ENCODE data around the gene KMO.

KMO gene

GRCh38 chr1:241589521-241589920 is 57.3 kb downstream of the KMO start:
- no peaks in the 10 kb centered on the region for H3K9me3 Mint-ChIP-seq
- no peaks in the 10 kb centered on the region for H3K4me1 Mint-ChIP-seq
- peaks cover 1% of the 10 kb centered on the region for H3K36me3 Mint-ChIP-seq (ENCODE audit: insufficient read depth)
- no peak overlapping the region for H3K4me3 Mint-ChIP-seq
- no peak for DNase-seq (ENCODE audit: low spot score in 2 of 2)
- H3K27me3 Mint-ChIP-seq, result no peaks in the 10 kb centered on the region
- ATAC-seq (replicated peaks; ENCODE audit: extremely low read depth, poor library complexity, severe bottlenecking), result no peak
- no peak overlapping the region for H3K27ac Mint-ChIP-seq (ENCODE audit: low read depth)

GRCh38 chr1:241590719-241591118 is 58.5 kb downstream of the KMO start:
- H3K4me1 Mint-ChIP-seq, result no peaks in the 10 kb centered on the region
- no peaks in the 10 kb centered on the region for H3K27me3 Mint-ChIP-seq
- ATAC-seq (replicated peaks; ENCODE audit: extremely low read depth, poor library complexity, severe bottlenecking) (no peak), DNase-seq (ENCODE audit: low spot score in 2 of 2) (no peak)
- H3K9me3 Mint-ChIP-seq, result no peaks in the 10 kb centered on the region
- H3K27ac Mint-ChIP-seq (ENCODE audit: low read depth), result no peak overlapping the region
- peaks cover 1% of the 10 kb centered on the region for H3K36me3 Mint-ChIP-seq (ENCODE audit: insufficient read depth)
- H3K4me3 Mint-ChIP-seq, result no peak overlapping the region

- ATAC-seq (replicated peaks; ENCODE audit: extremely low read depth, poor library complexity, severe bottlenecking) (no peak), DNase-seq (ENCODE audit: low spot score in 2 of 2) (no peak)
- Mint-ChIP-seq H3K4me3 (no peak overlapping the region), H3K4me1 (no peaks in the 10 kb centered on the region), H3K27me3 (no peaks in the 10 kb centered on the region), H3K9me3 (no peaks in the 10 kb centered on the region), H3K27ac (ENCODE audit: low read depth) (no peak overlapping the region), H3K36me3 (ENCODE audit: insufficient read depth) (peaks cover 3% of the 10 kb centered on the region)
Measured at GRCh38 chr1:241591317-241591716, 59.1 kb downstream of the KMO start.

GRCh38 chr1:241591736-241592135 is 59.6 kb downstream of the KMO start:
- H3K9me3 Mint-ChIP-seq, result no peaks in the 10 kb centered on the region
- no peak overlapping the region for H3K4me3 Mint-ChIP-seq
- no peak overlapping the region for H3K27ac Mint-ChIP-seq (ENCODE audit: low read depth)
- H3K36me3 Mint-ChIP-seq (ENCODE audit: insufficient read depth), result peaks cover 4% of the 10 kb centered on the region
- ATAC-seq (replicated peaks; ENCODE audit: extremely low read depth, poor library complexity, severe bottlenecking) (no peak), DNase-seq (ENCODE audit: low spot score in 2 of 2) (no peak)
- no peaks in the 10 kb centered on the region for H3K4me1 Mint-ChIP-seq
- no peaks in the 10 kb centered on the region for H3K27me3 Mint-ChIP-seq

GRCh38 chr1:241592273-241592958 is 60.2 kb downstream of the KMO start:
- no peak overlapping the region for H3K4me3 Mint-ChIP-seq
- peaks cover 5% of the 10 kb centered on the region for H3K36me3 Mint-ChIP-seq (ENCODE audit: insufficient read depth)
- DNase-seq (ENCODE audit: low spot score in 2 of 2) (no peak), ATAC-seq (replicated peaks; ENCODE audit: extremely low read depth, poor library complexity, severe bottlenecking) (no peak)
- no peak overlapping the region for H3K27ac Mint-ChIP-seq (ENCODE audit: low read depth)
- no peaks in the 10 kb centered on the region for H3K9me3 Mint-ChIP-seq
- H3K4me1 Mint-ChIP-seq, result no peaks in the 10 kb centered on the region
- no peaks in the 10 kb centered on the region for H3K27me3 Mint-ChIP-seq

GRCh38 chr1:241593186-241593585 is 61.0 kb downstream of the KMO start:
- no peaks in the 10 kb centered on the region for H3K4me1 Mint-ChIP-seq
- H3K4me3 Mint-ChIP-seq, result no peak overlapping the region
- H3K27me3 Mint-ChIP-seq, result no peaks in the 10 kb centered on the region
- no peak for DNase-seq (ENCODE audit: low spot score in 2 of 2)
- H3K36me3 Mint-ChIP-seq (ENCODE audit: insufficient read depth), result peaks cover 5% of the 10 kb centered on the region
- H3K27ac Mint-ChIP-seq (ENCODE audit: low read depth), result no peak overlapping the region
- no peak for ATAC-seq (replicated peaks; ENCODE audit: extremely low read depth, poor library complexity, severe bottlenecking)
- no peaks in the 10 kb centered on the region for H3K9me3 Mint-ChIP-seq

GRCh38 chr1:241596633-241597032 is 64.5 kb downstream of the KMO start:
- Mint-ChIP-seq H3K27ac (ENCODE audit: low read depth) (no peak overlapping the region), H3K4me3 (no peak overlapping the region), H3K4me1 (no peaks in the 10 kb centered on the region), H3K36me3 (ENCODE audit: insufficient read depth) (peaks cover 3% of the 10 kb centered on the region), H3K9me3 (no peaks in the 10 kb centered on the region), H3K27me3 (no peaks in the 10 kb centered on the region)
- ATAC-seq (replicated peaks; ENCODE audit: extremely low read depth, poor library complexity, severe bottlenecking) (no peak), DNase-seq (ENCODE audit: low spot score in 2 of 2) (no peak)

- Mint-ChIP-seq H3K4me1 (no peaks in the 10 kb centered on the region), H3K4me3 (no peak overlapping the region), H3K27me3 (no peaks in the 10 kb centered on the region), H3K27ac (ENCODE audit: low read depth) (no peak overlapping the region), H3K9me3 (no peaks in the 10 kb centered on the region), H3K36me3 (ENCODE audit: insufficient read depth) (peaks cover 3% of the 10 kb centered on the region)
- no peak for DNase-seq (ENCODE audit: low spot score in 2 of 2)
- no peak for ATAC-seq (replicated peaks; ENCODE audit: extremely low read depth, poor library complexity, severe bottlenecking)
Measured at GRCh38 chr1:241598249-241598648, 66.1 kb downstream of the KMO start.

GRCh38 chr1:241600496-241600901 is 68.3 kb downstream of the KMO start:
- H3K4me1 Mint-ChIP-seq, result no peaks in the 10 kb centered on the region
- no peak overlapping the region for H3K27ac Mint-ChIP-seq (ENCODE audit: low read depth)
- no peaks in the 10 kb centered on the region for H3K27me3 Mint-ChIP-seq
- DNase-seq (ENCODE audit: low spot score in 2 of 2) (no peak), ATAC-seq (replicated peaks; ENCODE audit: extremely low read depth, poor library complexity, severe bottlenecking) (no peak)
- H3K36me3 Mint-ChIP-seq (ENCODE audit: insufficient read depth), result peaks cover 3% of the 10 kb centered on the region
- no peak overlapping the region for H3K4me3 Mint-ChIP-seq
- no peaks in the 10 kb centered on the region for H3K9me3 Mint-ChIP-seq

- no peaks in the 10 kb centered on the region for H3K27me3 Mint-ChIP-seq
- no peak overlapping the region for H3K4me3 Mint-ChIP-seq
- ATAC-seq (replicated peaks; ENCODE audit: extremely low read depth, poor library complexity, severe bottlenecking) (no peak), DNase-seq (ENCODE audit: low spot score in 2 of 2) (no peak)
- H3K36me3 Mint-ChIP-seq (ENCODE audit: insufficient read depth), result no peaks in the 10 kb centered on the region
- no peaks in the 10 kb centered on the region for H3K9me3 Mint-ChIP-seq
- H3K4me1 Mint-ChIP-seq, result no peaks in the 10 kb centered on the region
- no peak overlapping the region for H3K27ac Mint-ChIP-seq (ENCODE audit: low read depth)
Measured at GRCh38 chr1:241603731-241604245, 71.6 kb downstream of the KMO start.

- DNase-seq (ENCODE audit: low spot score in 2 of 2) (no peak), ATAC-seq (replicated peaks; ENCODE audit: extremely low read depth, poor library complexity, severe bottlenecking) (no peak)
- Mint-ChIP-seq H3K27ac (ENCODE audit: low read depth) (no peak overlapping the region), H3K27me3 (no peaks in the 10 kb centered on the region), H3K9me3 (no peaks in the 10 kb centered on the region), H3K4me3 (no peak overlapping the region), H3K4me1 (no peaks in the 10 kb centered on the region), H3K36me3 (ENCODE audit: insufficient read depth) (no peaks in the 10 kb centered on the region)
Measured at GRCh38 chr1:241605146-241605805, 73.1 kb downstream of the KMO start.

- Mint-ChIP-seq H3K36me3 (ENCODE audit: insufficient read depth) (no peaks in the 10 kb centered on the region), H3K9me3 (no peaks in the 10 kb centered on the region)
- DNase-seq (ENCODE audit: low spot score in 2 of 2), result no peak
Measured at GRCh38 chr1:241606544-241606943, 74.4 kb downstream of the KMO start.

GRCh38 chr1:241607497-241607896 is 75.3 kb downstream of the KMO start:
- no peak for DNase-seq (ENCODE audit: low spot score in 2 of 2)
- Mint-ChIP-seq H3K27ac (ENCODE audit: low read depth) (no peak overlapping the region), H3K36me3 (ENCODE audit: insufficient read depth) (no peaks in the 10 kb centered on the region), H3K9me3 (no peaks in the 10 kb centered on the region), H3K27me3 (no peaks in the 10 kb centered on the region), H3K4me3 (no peak overlapping the region), H3K4me1 (no peaks in the 10 kb centered on the region)
- ATAC-seq (replicated peaks; ENCODE audit: extremely low read depth, poor library complexity, severe bottlenecking), result no peak

More at GRCh38 chr1:241606544-241606943, 74.4 kb downstream of the KMO start:
- Mint-ChIP-seq H3K27ac (ENCODE audit: low read depth) (no peak overlapping the region), H3K4me3 (no peak overlapping the region), H3K4me1 (no peaks in the 10 kb centered on the region), H3K27me3 (no peaks in the 10 kb centered on the region)
- ATAC-seq (replicated peaks; ENCODE audit: extremely low read depth, poor library complexity, severe bottlenecking), result no peak

Measured in central memory CD8-positive, alpha-beta T cell (primary cell).